CD4-positive, alpha-beta T cell treated with Interleukin-10 for 1 hour (primary cell): ENCODE data around the gene UBL4A.
"Not testable (repeated sequence)": the region's sequence is repeated elsewhere in the genome, so short reads cannot be mapped to it uniquely, and the experiment has no call there.

Experiments used
- DNase-seq: peaks from one replicate; pipeline ENCODE4 v3.0.0-alpha.2; 2020

Gene UBL4A

GRCh38 chrX:154507673-154508383, 21.4 kb upstream of the UBL4A start:
- no peak for DNase-seq

GRCh38 chrX:154506483-154507332, 20.3 kb upstream of the UBL4A start:
- no peak for DNase-seq

- DNase-seq = no peak
These were observed 19.3 kb upstream of the UBL4A start for GRCh38 chrX:154505734-154506133.

DNA sequence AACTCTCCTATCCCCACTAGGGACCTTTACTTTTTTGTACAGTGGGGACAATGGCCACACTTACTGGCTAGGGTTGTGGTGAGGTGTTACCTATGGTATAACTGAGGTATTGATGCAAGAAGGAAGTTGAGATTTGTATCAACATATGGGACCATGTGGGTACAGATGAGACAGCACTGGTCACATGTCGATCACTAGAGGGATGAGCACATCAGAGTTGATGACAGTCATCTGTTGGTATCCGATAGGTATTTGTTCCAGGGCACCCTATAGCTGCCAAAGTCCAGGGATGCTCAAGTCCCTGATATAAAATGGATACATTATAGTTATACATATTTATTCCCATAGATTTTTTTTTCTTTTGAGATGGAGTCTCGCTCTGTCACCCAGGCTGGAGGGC, 16.6 kb upstream of the UBL4A start:
- no peak for DNase-seq

- DNase-seq = no peak
These were observed 15.7 kb upstream of the UBL4A start for GRCh38 chrX:154502098-154502497.

- DNase-seq = not testable (repeated sequence)
These were observed 15.0 kb upstream of the UBL4A start for GRCh38 chrX:154501423-154501822.

- DNase-seq = not testable (repeated sequence)
These were observed 10.2 kb upstream of the UBL4A start for GRCh38 chrX:154496591-154497137.

GRCh38 chrX:154495472-154495922, 9.1 kb upstream of the UBL4A start:
- DNase-seq = no peak

DNA sequence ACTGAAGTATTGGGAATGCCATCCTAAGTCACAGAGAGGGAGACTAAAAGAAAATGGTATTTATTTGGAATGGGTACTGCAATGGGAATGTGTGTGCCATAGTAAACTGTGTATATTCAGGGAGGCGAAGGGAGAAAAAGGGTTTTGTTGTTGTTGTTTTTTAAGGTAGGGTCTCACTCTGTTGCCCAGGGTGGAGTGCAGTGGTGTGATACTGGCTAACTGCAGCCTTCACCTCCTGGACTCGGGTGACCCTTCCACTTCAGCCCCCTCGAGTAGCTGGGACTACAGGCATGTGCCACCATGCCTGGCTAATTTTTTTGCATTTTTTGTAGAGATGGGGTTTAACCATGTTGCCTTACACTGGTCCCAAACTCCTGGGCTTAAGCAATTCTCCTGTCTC, 8.3 kb upstream of the UBL4A start:
- no peak for DNase-seq

DNA sequence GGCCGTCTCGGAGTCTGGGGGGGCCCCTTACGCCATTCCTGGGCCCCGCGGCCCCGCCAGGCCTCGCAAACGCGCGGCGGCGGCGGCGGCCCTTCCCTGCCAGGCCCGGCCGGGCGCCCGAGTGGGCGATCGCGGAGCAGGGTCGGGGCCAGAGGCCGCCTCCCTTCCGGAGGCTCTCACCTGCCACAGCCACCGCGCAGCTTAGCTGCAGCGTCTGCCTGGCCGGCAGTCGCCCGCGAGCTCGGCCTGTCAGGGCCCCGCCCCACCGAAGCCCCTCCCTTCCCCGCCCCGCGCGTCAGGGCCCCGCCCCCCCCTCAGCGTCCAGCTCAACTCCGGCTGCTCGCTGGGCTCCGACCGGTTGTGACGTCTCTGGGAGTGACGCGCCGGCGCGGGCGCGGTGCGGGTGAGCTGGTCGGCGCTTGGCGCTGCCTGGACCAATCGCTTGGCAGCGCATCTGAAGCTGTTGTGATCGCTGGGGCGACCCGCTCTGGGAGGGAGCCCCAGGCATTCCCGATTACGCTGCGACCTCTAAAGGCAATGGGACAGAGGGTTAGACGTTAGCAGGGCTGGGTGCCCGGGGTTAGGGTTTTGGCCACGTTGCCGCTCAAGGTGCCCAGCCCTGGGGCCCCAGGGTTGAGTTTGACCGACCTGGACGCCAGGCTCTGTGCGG, 4.1 kb upstream of the UBL4A start, which contains the start of gene SLC10A3:
Gene SLC10A3, minus strand, starts transcription at position 216 of the 670 bp plus-strand sequence. CDS start 1,689 bp downstream, outside the sequence.
- peak; percentile 94 for DNase-seq

GRCh38 chrX:154490021-154490413, 3.6 kb upstream of the UBL4A start:
- no peak for DNase-seq

DNA sequence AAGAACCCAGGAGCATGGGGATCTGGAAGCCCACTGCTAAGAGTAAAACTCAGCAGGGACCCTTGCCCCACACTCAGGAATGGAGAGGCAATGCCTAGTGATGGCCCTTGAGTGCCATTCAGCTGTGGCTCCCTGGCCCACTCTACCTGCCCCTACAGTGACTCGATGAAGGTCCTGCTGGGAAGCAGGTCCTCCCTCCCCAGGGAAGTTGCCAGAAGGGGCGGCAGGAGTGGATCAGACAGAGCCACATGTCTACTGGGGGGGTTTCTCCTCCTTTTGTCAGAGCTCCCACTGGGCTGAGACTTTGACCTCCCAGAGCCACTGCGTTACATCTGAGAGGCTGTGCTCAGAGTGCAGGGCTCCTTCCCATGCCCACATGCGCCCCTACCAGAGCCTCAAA, 2.8 kb upstream of the UBL4A start:
- DNase-seq = no peak

DNA sequence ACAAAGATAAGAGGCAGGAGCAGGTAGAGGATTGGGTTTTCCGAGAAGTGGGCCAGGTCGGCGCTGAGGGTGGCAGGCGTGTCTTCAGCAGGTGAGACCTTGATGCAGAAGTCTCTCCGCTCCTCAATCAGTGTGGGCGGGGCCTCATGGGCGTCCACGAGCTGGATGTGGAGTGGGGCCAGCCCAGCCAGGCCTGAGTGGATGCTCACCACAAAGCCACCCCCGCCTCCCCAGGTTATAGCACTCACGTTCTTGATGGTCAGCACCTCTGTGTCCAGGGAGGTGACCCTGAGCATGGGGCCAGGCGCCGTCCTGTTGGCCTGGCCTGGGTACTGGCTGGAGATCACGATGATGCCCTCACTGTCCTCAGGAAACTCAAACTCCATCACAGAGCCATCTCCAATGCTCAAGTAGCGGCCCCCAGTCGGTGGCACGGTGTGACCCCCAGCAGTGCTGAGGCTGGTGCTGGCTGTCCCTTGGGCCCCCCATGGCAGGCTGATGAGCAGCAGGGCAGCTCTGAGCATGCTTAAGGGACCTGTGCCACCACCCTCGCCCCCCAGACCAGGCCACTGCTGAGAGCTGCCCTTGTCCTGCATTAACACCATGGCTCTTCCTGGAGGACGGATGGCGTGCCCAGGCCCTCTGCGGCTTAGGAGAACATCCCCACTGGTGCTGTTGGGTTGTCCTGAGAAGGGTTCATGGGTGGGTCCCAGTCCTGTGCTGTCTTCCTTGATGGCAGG, 2.1 kb upstream of the UBL4A start:
- DNase-seq = no peak

DNA sequence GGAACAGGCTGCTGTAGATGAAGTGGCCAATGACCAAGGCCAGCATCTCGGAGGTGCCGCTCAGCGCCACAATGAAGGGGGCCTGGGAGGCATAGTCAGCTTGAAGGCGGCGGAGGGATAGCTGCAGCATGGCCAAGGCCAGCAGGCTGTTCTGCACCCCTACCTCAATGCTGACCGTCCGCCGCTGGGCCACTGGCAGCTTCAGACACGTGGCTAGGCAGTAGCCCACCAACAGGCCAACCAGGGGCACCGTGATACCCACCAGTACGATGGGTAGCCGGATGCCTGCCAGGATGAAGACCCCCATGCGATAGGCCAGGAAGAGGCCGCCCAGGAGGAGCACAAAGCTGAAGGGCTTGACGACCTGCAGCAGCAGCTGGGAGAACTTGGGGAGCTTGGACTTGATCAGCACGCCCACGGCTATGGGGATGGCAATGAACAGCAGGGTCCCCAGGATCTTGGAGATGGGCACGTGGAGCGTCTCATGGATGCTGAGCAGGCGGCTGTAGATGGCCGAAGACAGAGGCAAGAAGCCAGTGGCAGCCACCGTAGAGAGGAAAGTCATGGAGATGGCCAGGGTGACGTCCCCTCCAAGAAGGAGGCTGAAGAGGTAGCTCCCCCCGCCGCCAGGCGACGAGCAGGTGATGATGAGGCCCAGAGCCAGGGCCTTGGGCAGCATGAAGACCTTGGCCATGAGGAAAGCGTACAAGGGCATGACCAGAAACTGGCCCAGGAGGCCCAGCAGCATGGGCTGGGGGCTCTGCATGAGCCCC, 1.3 kb upstream of the UBL4A start:
- no peak for DNase-seq

GRCh38 chrX:154486052-154486395, 391 bp downstream of the UBL4A start:
- peak; percentile 35 for DNase-seq

- no peak for DNase-seq
These were observed 1.0 kb downstream of the UBL4A start for GRCh38 chrX:154485150-154486051.

DNA sequence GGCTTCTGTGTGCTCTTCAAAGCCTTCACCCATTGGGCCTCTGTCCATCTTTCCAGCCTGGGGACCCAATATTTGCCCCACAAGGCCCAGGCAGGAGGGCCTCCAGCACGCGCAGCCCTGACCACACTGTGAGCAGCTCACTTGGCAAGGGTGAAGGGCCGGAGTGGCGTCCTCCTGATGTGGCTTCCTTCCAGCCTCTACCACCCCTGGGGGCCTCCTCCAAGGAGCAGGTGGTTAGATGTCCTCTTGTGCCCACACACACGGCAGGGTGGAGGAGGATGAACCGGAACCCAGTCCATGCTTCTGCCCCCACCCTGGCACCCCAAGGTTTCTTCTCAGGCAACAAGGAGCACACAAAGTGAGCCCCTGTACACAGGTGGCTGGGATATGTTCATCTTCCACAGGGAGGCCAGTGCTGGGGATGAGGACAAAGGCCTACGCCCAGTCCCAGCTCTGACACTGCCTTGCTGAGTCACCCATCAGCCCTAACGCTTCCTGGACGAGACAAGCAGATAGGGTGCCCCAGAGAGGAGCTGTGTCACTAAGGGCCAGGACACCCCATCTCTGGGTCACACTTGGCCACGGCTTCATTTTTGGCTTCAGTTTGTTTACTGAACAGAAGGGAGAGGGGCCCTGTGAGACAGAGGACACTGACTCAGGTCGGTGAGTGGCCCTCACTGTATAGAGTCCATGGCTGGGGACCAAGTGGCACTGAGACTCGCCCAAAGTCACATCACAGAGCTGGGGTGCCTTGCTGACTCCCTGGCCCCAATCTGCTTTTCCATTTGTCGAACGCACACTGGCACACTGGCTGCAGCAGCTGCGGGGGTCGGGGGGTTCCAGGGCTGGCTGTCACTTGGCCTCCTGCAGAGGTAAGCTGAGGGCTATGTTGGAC, 1.9 kb downstream of the UBL4A start:
- DNase-seq = no peak

DNA sequence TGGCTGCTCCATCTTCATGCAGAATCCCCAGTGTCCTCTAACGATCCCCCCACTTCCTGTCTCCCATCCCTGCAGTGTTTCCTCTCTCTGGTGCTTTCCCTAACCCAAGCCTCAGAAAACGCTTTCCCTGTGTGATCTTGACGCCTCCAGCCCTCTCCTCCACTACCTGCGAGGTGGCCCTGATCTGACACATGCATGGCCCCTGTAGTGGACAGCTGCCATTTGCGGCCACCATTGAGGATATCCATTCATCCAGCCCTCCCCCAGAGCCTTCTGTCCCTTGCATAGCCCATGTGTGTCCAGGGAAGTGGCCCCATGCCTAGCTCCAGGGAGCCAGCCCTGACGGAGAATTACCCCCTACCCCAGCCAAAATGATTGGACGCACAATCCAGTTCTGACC, 3.1 kb downstream of the UBL4A start:
- DNase-seq = no peak

DNA sequence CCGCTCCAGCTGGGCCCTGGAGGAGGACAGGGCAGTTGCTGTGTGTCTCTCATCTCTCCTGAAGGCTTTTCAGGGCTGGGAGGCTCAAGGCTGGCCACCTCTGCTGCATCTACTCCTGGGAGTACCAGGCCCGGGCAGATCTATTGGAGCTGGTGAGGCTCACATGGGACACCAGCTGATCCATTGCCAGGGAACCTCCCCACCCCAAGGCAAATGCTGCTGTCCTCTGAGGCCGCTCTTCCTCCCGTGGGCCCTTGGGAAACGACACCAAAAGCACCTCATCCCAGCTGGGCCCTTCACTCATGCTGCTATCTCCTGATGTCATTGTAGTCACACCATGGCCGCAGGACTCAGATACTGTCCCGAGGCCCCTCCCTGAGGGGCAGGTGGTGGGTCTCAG, 3.6 kb downstream of the UBL4A start:
- no peak for DNase-seq
